ENCODE results near the gene SLC25A1.
"Not testable (repeated sequence)": the region's sequence is repeated elsewhere in the genome, so short reads cannot be mapped to it uniquely, and the experiment has no call there.

Gene SLC25A1

GRCh38 chr22:19158649-19159048 is 19.9 kb downstream of the SLC25A1 start:
- H3K4me3 ChIP-seq (ENCODE audit: insufficient read depth in 1 of 2, low read depth in 1 of 2, low read length in 2 of 2); H3K36me3 ChIP-seq (ENCODE audit: control insufficient read depth in 1 of 2, insufficient read depth in 2 of 2, low read depth in 1 of 2, low read length in 2 of 2); H3K14ac ChIP-seq (ENCODE audit: low read length in 2 of 2); H3K18ac ChIP-seq (ENCODE audit: low read depth in 1 of 2, low read length in 2 of 2); H2BK12ac ChIP-seq (ENCODE audit: low read length in 2 of 2); H4K91ac ChIP-seq (ENCODE audit: low read length); H2BK15ac ChIP-seq (ENCODE audit: low read depth, poor library complexity, severe bottlenecking); DNase-seq; H3K9me3 ChIP-seq (ENCODE audit: control insufficient read depth, low read length); H2BK120ac ChIP-seq (ENCODE audit: low read depth, low read length); H3K79me1 ChIP-seq (replicated peaks; ENCODE audit: low read length, poor library complexity, severe bottlenecking); H3K4ac ChIP-seq (ENCODE audit: low read depth in 1 of 2, low read length in 2 of 2); H4K8ac ChIP-seq (ENCODE audit: low read length); H3K27ac ChIP-seq (ENCODE audit: low read length, poor library complexity, severe bottlenecking); H3K4me1 ChIP-seq (ENCODE audit: control insufficient read depth, insufficient read depth, low read depth, low read length); H2AK5ac ChIP-seq (ENCODE audit: low read length, severe bottlenecking); H2BK5ac ChIP-seq (ENCODE audit: low read depth, low read length, poor library complexity, severe bottlenecking); H2AFZ ChIP-seq (ENCODE audit: low read depth, low read length); H3K23ac ChIP-seq (ENCODE audit: low read length in 2 of 2); H3K4me2 ChIP-seq (ENCODE audit: low read length, poor library complexity, severe bottlenecking); H3K9ac ChIP-seq (ENCODE audit: low read length): not testable (repeated sequence)
- H3K27me3 ChIP-seq (ENCODE audit: control insufficient read depth in 1 of 2, insufficient read depth in 1 of 2, low read length in 2 of 2): peaks cover 18 to 29% of the 10 kb centered on the region in 2 experiments
- WGBS: 81% methylated on average over 11 of the region's 11 CpGs

GRCh38 chr22:19156109-19156508 is 22.4 kb downstream of the SLC25A1 start:
- H3K9me3 ChIP-seq (ENCODE audit: control insufficient read depth, low read length): peaks cover 14% of the 10 kb centered on the region
- H4K91ac ChIP-seq (ENCODE audit: low read length); H3K4me2 ChIP-seq (ENCODE audit: low read length, poor library complexity, severe bottlenecking); DNase-seq; H3K9ac ChIP-seq (ENCODE audit: low read length); H2BK12ac ChIP-seq (ENCODE audit: low read length in 2 of 2); H3K23ac ChIP-seq (ENCODE audit: low read length in 2 of 2); H2AFZ ChIP-seq (ENCODE audit: low read depth, low read length); H2BK5ac ChIP-seq (ENCODE audit: low read depth, low read length, poor library complexity, severe bottlenecking); H2BK120ac ChIP-seq (ENCODE audit: low read depth, low read length); H3K14ac ChIP-seq (ENCODE audit: low read length in 2 of 2); H3K36me3 ChIP-seq (ENCODE audit: control insufficient read depth in 1 of 2, insufficient read depth in 2 of 2, low read depth in 1 of 2, low read length in 2 of 2); H2AK5ac ChIP-seq (ENCODE audit: low read length, severe bottlenecking); H4K8ac ChIP-seq (ENCODE audit: low read length); H3K18ac ChIP-seq (ENCODE audit: low read depth in 1 of 2, low read length in 2 of 2); H3K27ac ChIP-seq (ENCODE audit: low read length, poor library complexity, severe bottlenecking); H3K4me1 ChIP-seq (ENCODE audit: control insufficient read depth, insufficient read depth, low read depth, low read length); H3K79me1 ChIP-seq (replicated peaks; ENCODE audit: low read length, poor library complexity, severe bottlenecking); H3K4ac ChIP-seq (ENCODE audit: low read depth in 1 of 2, low read length in 2 of 2); H3K4me3 ChIP-seq (ENCODE audit: insufficient read depth in 1 of 2, low read depth in 1 of 2, low read length in 2 of 2): not testable (repeated sequence)
- peaks cover 31 to 35% of the 10 kb centered on the region in 2 experiments for H3K27me3 ChIP-seq (ENCODE audit: control insufficient read depth in 1 of 2, insufficient read depth in 1 of 2, low read length in 2 of 2)
- peak overlapping the region; percentile 23 for H2BK15ac ChIP-seq (ENCODE audit: low read depth, poor library complexity, severe bottlenecking)
- 82% methylated on average over 9 of the region's 9 CpGs for WGBS

DNA sequence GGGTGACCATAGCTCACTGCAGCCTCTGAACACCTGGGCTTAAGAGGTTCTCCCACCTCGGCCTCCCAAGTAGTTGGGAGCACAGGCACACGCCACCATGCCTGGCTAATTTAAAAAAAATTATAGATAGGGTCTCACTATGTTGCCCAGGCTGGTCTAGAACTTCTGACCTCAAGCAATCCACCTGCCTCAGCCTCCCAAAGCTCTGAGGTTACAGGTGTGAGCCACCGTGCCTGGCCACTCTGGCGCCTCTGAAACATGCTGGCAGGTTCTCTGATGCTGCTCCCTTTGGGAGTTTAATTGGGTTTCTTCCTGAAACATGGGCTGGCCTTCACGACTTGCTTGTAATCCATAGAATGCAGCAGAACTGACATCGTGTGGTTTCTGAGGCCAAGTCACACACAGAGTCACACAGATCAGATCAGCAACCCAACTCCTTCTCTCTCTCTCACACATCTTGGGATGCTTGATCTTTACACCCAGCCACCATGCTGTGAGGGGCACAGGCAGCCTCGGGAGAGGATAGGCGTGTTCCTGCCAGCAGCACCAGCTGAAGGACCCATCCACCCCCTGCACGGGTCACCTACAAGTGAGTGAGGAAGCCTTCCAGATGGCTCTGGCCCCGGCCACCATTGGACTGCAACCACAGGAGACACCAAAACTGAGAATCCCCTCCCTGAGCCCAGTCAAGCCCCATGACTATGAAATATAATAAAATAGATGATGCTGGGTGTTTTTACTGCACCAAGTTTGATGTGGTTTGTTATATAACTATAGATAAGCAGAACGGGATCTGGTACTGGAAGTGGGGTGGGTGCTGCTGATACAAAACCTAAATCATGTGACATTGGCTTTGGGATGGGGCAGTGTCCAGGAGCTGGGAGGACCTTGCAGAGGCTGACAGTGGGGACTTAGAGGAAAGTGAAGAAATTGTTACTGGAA is 25.3 kb downstream of the SLC25A1 start:
- Histone ChIP-seq H3K9ac (ENCODE audit: low read length) (no peak overlapping the region), H2BK120ac (ENCODE audit: low read depth, low read length) (no peak overlapping the region), H4K8ac (ENCODE audit: low read length) (no peak overlapping the region), H2BK12ac (ENCODE audit: low read length in 2 of 2) (no peak overlapping the region), H3K9me3 (ENCODE audit: control insufficient read depth, low read length) (peaks cover 14% of the 10 kb centered on the region), H3K36me3 (ENCODE audit: control insufficient read depth in 1 of 2, insufficient read depth in 2 of 2, low read depth in 1 of 2, low read length in 2 of 2) (no peaks in the 10 kb centered on the region), H3K18ac (ENCODE audit: low read depth in 1 of 2, low read length in 2 of 2) (no peak overlapping the region), H3K4me2 (ENCODE audit: low read length, poor library complexity, severe bottlenecking) (no peak overlapping the region), H2BK15ac (ENCODE audit: low read depth, poor library complexity, severe bottlenecking) (no peak overlapping the region), H3K14ac (ENCODE audit: low read length in 2 of 2) (no peak overlapping the region), H2AK5ac (ENCODE audit: low read length, severe bottlenecking) (no peak overlapping the region), H2AFZ (ENCODE audit: low read depth, low read length) (no peak overlapping the region), H3K23ac (ENCODE audit: low read length in 2 of 2) (no peak overlapping the region), H3K27me3 (ENCODE audit: control insufficient read depth in 1 of 2, insufficient read depth in 1 of 2, low read length in 2 of 2) (peaks cover 49 to 57% of the 10 kb centered on the region in 2 experiments), H3K4me3 (ENCODE audit: insufficient read depth in 1 of 2, low read depth in 1 of 2, low read length in 2 of 2) (no peak overlapping the region), H3K27ac (ENCODE audit: low read length, poor library complexity, severe bottlenecking) (no peak overlapping the region), H4K91ac (ENCODE audit: low read length) (no peak overlapping the region), H3K79me1 (replicated peaks; ENCODE audit: low read length, poor library complexity, severe bottlenecking) (no peaks in the 10 kb centered on the region), H3K4me1 (ENCODE audit: control insufficient read depth, insufficient read depth, low read depth, low read length) (peaks cover 7% of the 10 kb centered on the region), H3K4ac (ENCODE audit: low read depth in 1 of 2, low read length in 2 of 2) (no peak overlapping the region), H2BK5ac (ENCODE audit: low read depth, low read length, poor library complexity, severe bottlenecking) (no peak overlapping the region)
- 64% methylated on average over 10 of the region's 11 CpGs for WGBS
- no peak for DNase-seq

DNA sequence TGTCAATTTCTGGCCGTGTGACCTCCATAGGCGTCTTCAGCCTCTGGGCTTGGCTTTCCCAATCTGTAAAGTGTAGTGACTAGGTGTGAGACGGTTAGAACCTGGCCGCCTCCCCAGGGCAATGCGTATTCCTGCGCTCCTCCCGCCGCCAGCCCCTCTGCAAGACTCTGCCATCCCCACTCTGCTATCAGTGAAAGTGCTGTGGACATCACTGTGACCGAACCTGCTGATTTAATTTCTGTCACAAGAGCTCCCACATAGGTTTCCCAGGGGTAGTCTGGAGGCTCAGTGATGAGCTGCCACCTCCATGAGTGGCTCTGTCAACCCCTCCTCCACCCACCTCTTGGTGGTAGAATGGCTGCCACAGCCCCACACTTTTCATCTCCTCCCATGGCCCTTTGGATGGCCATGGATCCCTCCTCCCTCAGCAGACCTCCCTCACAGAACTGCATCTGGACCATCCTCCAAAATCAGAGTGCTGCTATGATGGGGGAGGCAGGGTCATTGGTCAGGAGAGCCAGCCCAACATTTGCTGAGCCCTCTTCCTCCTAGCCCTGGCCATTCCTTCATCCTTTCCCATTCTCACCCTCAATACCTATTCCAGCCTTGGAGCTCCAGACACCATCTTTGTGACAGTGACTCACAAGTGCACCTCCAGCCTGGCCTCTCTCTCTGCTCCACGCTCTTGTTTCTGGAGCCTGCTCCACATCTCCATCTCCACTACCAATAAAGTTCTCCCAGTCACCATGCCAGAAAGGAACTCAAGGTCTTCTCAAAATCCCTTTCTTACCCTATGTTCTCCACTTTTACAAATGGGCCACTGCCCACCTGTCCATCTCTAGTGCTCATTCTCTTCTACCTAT is 27.0 kb downstream of the SLC25A1 start:
- Histone ChIP-seq H3K27me3 (ENCODE audit: control insufficient read depth in 1 of 2, insufficient read depth in 1 of 2, low read length in 2 of 2) (peaks cover 66 to 72% of the 10 kb centered on the region in 2 experiments), H3K9ac (ENCODE audit: low read length) (no peak overlapping the region), H2BK5ac (ENCODE audit: low read depth, low read length, poor library complexity, severe bottlenecking) (no peak overlapping the region), H3K27ac (ENCODE audit: low read length, poor library complexity, severe bottlenecking) (no peak overlapping the region), H3K9me3 (ENCODE audit: control insufficient read depth, low read length) (peaks cover 14% of the 10 kb centered on the region), H3K4me1 (ENCODE audit: control insufficient read depth, insufficient read depth, low read depth, low read length) (peaks cover 7% of the 10 kb centered on the region), H2BK12ac (ENCODE audit: low read length in 2 of 2) (no peak overlapping the region), H2BK15ac (ENCODE audit: low read depth, poor library complexity, severe bottlenecking) (no peak overlapping the region), H2BK120ac (ENCODE audit: low read depth, low read length) (no peak overlapping the region), H3K36me3 (ENCODE audit: control insufficient read depth in 1 of 2, insufficient read depth in 2 of 2, low read depth in 1 of 2, low read length in 2 of 2) (no peaks in the 10 kb centered on the region), H3K4ac (ENCODE audit: low read depth in 1 of 2, low read length in 2 of 2) (no peak overlapping the region), H3K4me3 (ENCODE audit: insufficient read depth in 1 of 2, low read depth in 1 of 2, low read length in 2 of 2) (no peak overlapping the region), H4K8ac (ENCODE audit: low read length) (no peak overlapping the region), H4K91ac (ENCODE audit: low read length) (no peak overlapping the region), H3K18ac (ENCODE audit: low read depth in 1 of 2, low read length in 2 of 2) (no peak overlapping the region), H2AK5ac (ENCODE audit: low read length, severe bottlenecking) (no peak overlapping the region), H3K14ac (ENCODE audit: low read length in 2 of 2) (no peak overlapping the region), H3K4me2 (ENCODE audit: low read length, poor library complexity, severe bottlenecking) (no peak overlapping the region), H3K79me1 (replicated peaks; ENCODE audit: low read length, poor library complexity, severe bottlenecking) (no peaks in the 10 kb centered on the region), H2AFZ (ENCODE audit: low read depth, low read length) (no peak overlapping the region), H3K23ac (ENCODE audit: low read length in 2 of 2) (no peak overlapping the region)
- 72% methylated on average over 10 of the region's 10 CpGs for WGBS
- no peak for DNase-seq
